Right atrium auricular region (tissue), 2 donors: Measurements from ENCODE around the gene MAD1L1. TPM values are rescaled to one million over a fixed set of nuclear protein-coding genes. Genes with fewer than 3 reads are reported as not detected.

Experiments
- DNase-seq: peaks from one replicate; pipeline ENCODE4 v3.0.0-alpha.2; 2019; ENCODE audit warnings: low spot score
- H3K27ac ChIP-seq, 2 donors: fragments of 200-600 bp; sonication (generic); 1 replicate in 1 of 2; 2 replicates in 1 of 2; pipeline ENCODE4 v1.5.1; 2016 to 2019
- H3K27me3 ChIP-seq, 2 donors: fragments of 200-600 bp; sonication (generic); one replicate each; pipeline versions ENCODE4 v1.5.1 to v1.6.0; 2017 to 2019
- H3K36me3 ChIP-seq: fragments of 200-600 bp; sonication (generic); one replicate; pipeline ENCODE4 v1.5.1; 2016
- H3K4me1 ChIP-seq, 2 donors: fragments of 200-600 bp; sonication (generic); one replicate each; pipeline versions ENCODE4 v1.5.1 to v1.6.0; 2017 to 2019
- H3K4me3 ChIP-seq, 2 donors: fragments of 200-600 bp; sonication (generic); 1 replicate in 1 of 2; 2 replicates in 1 of 2; pipeline ENCODE4 v1.5.1; 2017 to 2019; ENCODE audit warnings: mild to moderate bottlenecking in 1 of 2, moderate library complexity in 1 of 2
- H3K9me3 ChIP-seq, 2 donors: fragments of 200-600 bp; sonication (generic); one replicate each; pipeline ENCODE4 v1.5.1; 2019
- total RNA-seq, 2 donors: library from RNA; depleted of rRNA; stranded (reverse); fragments of >200 nt; gene quantifications; one replicate each; pipeline ENCODE4 v1.1.0, GENCODE V29; 2016
- TF ChIP-seq, protein P1 (sequence below), 2 donors: fragments of 200-600 bp; sonication (generic); IDR thresholded peaks; one replicate each; pipeline ENCODE4 v1.5.1; 2019; ENCODE audit warnings: antibody characterized with exemption in 2 of 2

Gene MAD1L1
- total RNA-seq, 2 donors from 2014 or later = 13.3 to 31.9 TPM

DNA sequence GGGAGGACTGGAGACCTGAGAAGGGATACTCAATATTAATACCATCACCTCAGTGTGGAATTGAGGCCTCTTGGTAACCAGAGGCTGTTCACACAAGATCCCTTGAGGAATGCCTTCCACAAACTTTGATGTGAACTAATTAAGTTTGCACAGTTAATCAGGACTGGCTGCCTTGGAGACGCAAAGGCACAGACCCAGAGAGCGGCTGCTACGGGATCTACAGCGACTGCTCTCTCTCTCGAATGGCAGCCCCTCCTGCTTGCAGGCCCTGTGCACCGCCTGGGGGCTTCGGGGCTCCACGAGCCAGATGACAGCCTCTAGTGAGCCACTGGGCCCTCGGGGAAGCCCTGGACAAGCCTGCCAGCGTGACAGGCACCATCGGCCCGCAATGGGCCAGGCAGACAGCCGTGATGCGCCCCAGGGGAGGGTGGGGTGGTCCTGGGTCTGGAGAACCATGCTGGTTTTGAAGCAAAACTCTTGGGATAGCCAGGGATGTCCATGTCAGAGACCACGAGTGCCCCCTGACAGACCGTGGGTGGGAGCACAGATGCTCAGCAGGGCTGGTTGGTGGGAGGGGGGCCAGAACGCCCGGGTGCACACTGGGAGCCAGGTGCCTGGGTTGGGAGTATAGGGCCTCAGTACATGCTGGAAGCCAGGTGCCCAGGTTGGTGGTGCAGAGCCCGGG lies 367.0 kb downstream of the MAD1L1 start:
- no peak for DNase-seq
- H3K4me1 ChIP-seq = no peaks in the 10 kb centered on the region

DNA sequence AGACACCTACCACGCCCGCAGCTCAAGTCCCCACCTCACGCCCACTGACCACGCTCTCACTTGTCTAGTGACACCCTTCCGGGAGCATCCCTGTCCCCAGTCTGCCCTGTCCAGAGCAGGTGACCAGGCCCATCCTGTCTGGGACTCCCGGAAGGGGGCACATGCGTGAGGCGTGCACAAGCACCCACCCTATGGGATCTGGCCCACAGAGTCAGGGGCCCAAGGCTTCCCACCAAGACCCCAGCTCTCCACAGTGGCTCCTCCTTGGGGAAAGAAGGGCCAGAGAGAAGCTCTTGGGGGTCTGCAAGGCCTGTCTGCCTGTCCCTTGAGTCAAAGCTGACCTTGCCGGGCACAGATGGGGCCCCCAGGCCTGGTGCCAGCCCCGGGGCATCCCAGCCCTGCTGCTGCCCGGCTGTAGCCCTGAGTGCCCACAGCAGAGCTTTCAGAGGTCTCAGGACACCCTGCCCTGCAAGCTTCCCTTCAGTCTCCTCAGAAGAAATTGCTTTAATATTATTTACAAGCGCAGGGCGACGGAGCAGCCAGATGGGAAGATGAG lies 367.7 kb downstream of the MAD1L1 start:
- H3K9me3 ChIP-seq = no peaks in the 10 kb centered on the region
- TF ChIP-seq, protein P1, sequence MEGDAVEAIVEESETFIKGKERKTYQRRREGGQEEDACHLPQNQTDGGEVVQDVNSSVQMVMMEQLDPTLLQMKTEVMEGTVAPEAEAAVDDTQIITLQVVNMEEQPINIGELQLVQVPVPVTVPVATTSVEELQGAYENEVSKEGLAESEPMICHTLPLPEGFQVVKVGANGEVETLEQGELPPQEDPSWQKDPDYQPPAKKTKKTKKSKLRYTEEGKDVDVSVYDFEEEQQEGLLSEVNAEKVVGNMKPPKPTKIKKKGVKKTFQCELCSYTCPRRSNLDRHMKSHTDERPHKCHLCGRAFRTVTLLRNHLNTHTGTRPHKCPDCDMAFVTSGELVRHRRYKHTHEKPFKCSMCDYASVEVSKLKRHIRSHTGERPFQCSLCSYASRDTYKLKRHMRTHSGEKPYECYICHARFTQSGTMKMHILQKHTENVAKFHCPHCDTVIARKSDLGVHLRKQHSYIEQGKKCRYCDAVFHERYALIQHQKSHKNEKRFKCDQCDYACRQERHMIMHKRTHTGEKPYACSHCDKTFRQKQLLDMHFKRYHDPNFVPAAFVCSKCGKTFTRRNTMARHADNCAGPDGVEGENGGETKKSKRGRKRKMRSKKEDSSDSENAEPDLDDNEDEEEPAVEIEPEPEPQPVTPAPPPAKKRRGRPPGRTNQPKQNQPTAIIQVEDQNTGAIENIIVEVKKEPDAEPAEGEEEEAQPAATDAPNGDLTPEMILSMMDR (IDR thresholded peaks at IDR 0.05) = no peak
- H3K27me3 ChIP-seq = no peaks in the 10 kb centered on the region
- no peaks in the 10 kb centered on the region for H3K4me1 ChIP-seq
- no peak overlapping the region for H3K4me3 ChIP-seq
- H3K27ac ChIP-seq = no peak overlapping the region
- no peaks in the 10 kb centered on the region for H3K36me3 ChIP-seq
- DNase-seq = no peak

More for the DNA sequence above, 367.0 kb downstream of the MAD1L1 start:
- Histone ChIP-seq H3K27me3 (no peaks in the 10 kb centered on the region), H3K27ac (no peak overlapping the region), H3K9me3 (no peaks in the 10 kb centered on the region), H3K36me3 (no peaks in the 10 kb centered on the region), H3K4me3 (no peak overlapping the region)
- TF ChIP-seq, protein P1 (IDR thresholded peaks at IDR 0.05) = no peak

DNA sequence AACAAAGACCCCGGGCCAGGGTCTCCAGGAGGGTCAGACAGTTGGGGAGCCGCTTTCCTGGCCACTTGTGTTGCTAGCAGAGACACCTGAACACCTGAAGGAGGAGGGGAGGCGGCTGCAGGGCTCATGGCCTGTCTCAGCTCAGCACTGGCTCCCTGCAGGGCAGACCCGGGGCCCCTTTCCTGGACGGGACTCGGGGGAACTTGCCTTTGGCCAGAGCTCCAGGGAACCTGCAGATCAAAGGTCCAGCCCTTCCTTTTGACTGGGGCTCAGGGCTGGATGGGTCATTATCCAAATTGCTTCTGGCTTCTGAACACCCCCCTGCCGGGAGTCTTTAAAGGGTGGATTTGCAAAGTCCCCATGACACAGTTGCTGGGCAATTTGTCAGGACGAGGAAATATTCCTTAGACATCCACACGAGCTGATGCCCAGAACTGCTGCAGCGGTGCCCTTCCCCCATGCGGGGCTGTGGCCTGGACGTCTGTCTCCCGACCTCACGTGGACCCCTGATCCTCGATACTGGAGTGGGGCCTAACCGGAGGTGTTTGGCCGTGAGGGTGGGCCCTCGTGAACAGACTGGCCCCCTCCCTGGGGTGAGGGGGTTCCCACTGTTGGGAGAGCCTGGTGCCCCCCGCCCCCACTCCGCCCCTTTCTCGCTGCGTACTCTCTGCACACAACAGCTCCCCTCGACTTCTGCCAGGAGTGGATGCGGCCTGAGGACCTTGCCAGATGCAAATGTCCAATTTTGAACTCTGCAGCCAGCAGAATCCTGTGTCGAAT lies 368.4 kb downstream of the MAD1L1 start:
- H3K36me3 ChIP-seq = no peaks in the 10 kb centered on the region
- no peaks in the 10 kb centered on the region for H3K27me3 ChIP-seq
- H3K9me3 ChIP-seq = no peaks in the 10 kb centered on the region
- TF ChIP-seq, protein P1 (IDR thresholded peaks at IDR 0.05) = no peak
- no peak overlapping the region for H3K4me3 ChIP-seq
- no peak for DNase-seq
- no peak overlapping the region for H3K27ac ChIP-seq
- H3K4me1 ChIP-seq = no peaks in the 10 kb centered on the region

DNA sequence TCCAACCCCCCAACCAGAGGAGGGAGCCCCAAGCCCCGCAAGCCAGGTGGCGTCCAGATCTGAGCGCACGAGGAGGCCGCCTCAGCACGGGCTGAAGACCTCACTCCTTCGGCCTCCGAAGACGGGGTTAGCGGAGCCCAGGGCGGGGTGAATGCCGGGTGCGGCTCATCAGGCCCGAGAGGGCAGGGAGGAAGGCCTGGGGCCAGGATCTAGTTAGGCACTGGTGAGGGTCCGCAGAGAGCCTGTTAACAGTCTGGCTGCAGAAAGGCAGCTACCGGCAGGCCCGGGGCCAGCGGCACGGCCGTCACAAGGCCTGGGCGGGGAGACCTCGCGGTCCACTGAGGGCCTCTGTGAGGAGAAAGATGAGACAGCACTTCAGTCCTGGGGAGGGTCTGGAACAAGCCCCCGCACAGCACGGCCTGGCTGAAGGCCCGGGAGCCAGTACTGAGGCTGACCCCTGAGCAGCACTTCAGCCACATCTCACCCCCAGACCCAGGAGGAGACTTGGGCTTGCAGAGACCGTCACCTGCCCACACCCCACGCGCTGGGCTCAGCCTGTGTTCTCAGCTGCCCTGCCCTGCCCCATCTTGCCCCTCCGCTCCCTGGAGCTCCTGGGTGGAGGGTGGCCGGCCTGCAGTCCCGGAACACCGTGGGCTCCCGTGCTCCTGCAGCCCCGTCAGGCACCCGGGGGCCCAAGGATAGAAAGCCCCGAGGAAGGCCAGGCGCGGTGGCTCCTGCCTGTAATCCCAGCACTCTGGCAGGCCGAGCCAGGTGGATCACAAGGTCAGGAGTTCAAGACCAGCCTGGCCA lies 369.4 kb downstream of the MAD1L1 start:
- Histone ChIP-seq H3K27me3 (no peaks in the 10 kb centered on the region), H3K27ac (no peak overlapping the region), H3K4me3 (no peak overlapping the region), H3K9me3 (no peaks in the 10 kb centered on the region), H3K4me1 (no peaks in the 10 kb centered on the region), H3K36me3 (no peaks in the 10 kb centered on the region)
- TF ChIP-seq, protein P1 (IDR thresholded peaks at IDR 0.05) = no peak
- no peak for DNase-seq

DNA sequence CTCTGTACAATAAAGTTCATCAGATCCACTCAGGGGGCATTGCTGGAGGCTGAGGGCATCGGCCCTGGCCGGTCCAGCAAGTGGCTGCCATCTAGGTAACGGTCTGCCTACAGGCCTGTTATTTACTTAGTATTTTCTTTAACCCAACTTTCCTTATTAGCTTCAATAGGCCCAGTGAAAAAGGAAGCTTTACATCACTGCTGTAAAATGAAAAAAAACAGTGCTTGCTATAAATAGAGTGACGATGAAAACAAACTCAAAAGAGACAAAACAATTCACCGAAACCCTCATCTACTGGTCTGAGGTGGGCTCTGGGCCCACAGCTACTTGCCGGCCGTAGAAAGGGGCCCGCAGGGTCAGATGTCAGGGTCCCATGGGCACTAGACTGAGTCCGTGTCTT lies 370.2 kb downstream of the MAD1L1 start:
- TF ChIP-seq, protein P1 (IDR thresholded peaks at IDR 0.05) = no peak
- no peaks in the 10 kb centered on the region for H3K9me3 ChIP-seq
- no peak overlapping the region for H3K4me3 ChIP-seq
- DNase-seq = no peak
- H3K27me3 ChIP-seq = no peaks in the 10 kb centered on the region
- H3K27ac ChIP-seq = no peak overlapping the region
- no peaks in the 10 kb centered on the region for H3K36me3 ChIP-seq
- H3K4me1 ChIP-seq = no peaks in the 10 kb centered on the region
